ENCODE results near the gene ERI3.

The ERI3 gene

GRCh38 chr1:44235808-44236207, 119.2 kb downstream of the ERI3 start:
- TF ChIP-seq CTCF (IDR thresholded peaks at IDR 0.05; ENCODE audit: insufficient read depth, low read length, missing control alignments), result no peak
- POLR2A ChIA-PET, result no interaction called here
- no peak for DNase-seq (ENCODE audit: low read depth, low spot score)
- no peak overlapping the region for H3K4me3 ChIP-seq (ENCODE audit: low read depth, low read length)
- CTCF ChIA-PET, result interaction anchor here (0.9 to 9.7 kb wide), 3 partner anchors 9 to 18 kb away, joined by 3 to 167 read pairs (median 5); no protein-coding TSS in a partner anchor

DNA sequence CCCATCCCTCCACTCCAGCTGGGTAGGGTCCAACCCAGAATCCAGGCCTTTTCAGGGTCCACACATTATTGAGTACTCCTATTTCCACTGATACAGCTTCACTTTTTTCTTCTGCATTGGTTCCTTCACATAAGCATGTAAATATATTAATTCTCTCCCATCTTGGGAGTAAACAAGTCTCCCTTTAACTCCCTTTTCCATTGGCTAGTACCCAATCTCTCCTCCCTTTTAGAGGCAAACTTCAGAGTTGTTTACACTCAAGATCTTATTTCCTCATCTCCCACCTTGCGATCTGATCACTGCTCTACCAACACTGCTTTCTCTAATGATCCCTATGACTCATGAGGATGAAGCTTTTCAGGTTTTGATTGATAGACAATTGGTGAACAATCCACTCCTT, 121.5 kb downstream of the ERI3 start:
- CTCF ChIA-PET, result interaction anchor here (0.8 to 9.7 kb wide), 5 partner anchors 8 to 362 kb away, joined by 3 to 167 read pairs (median 3); no protein-coding TSS in a partner anchor
- DNase-seq (ENCODE audit: low read depth, low spot score), result no peak
- no peak for TF ChIP-seq CTCF (IDR thresholded peaks at IDR 0.05; ENCODE audit: insufficient read depth, low read length, missing control alignments)
- POLR2A ChIA-PET, result no interaction called here
- H3K4me3 ChIP-seq (ENCODE audit: low read depth, low read length), result no peak overlapping the region

- no peak for TF ChIP-seq CTCF (IDR thresholded peaks at IDR 0.05; ENCODE audit: insufficient read depth, low read length, missing control alignments)
- no peak for DNase-seq (ENCODE audit: low read depth, low spot score)
- no peak overlapping the region for H3K4me3 ChIP-seq (ENCODE audit: low read depth, low read length)
- ChIA-PET CTCF (interaction anchor here (7.3 kb wide), 1 partner anchor 14 kb away, joined by 81 read pairs; no protein-coding TSS in a partner anchor), POLR2A (no interaction called here)
These were observed 124.3 kb downstream of the ERI3 start for GRCh38 chr1:44230796-44231195.

- POLR2A ChIA-PET, result no interaction called here
These were observed 125.5 kb downstream of the ERI3 start for GRCh38 chr1:44229435-44230167.

DNA sequence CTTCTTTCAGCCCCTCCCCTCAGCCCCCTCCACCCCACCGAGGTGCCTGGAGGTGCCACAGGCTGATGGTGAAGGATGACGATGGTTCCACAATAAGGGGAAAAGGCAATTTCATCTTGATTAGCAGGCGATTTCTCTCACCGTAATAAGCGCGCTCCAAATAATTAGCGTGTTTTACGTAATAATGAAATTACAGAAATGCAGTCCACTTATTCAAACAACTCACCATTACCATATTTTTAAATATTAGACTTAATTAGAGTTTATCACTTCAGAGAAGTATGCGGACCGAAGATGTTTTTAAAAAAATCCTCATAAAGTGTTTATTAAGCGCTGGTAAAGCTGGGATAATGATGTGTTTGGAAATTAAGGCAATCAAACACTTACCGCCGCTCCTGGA, 126.8 kb downstream of the ERI3 start:
- CTCF ChIA-PET, result interaction anchor here (0.6 to 7.3 kb wide), 4 partner anchors 11 to 257 kb away, joined by 3 to 81 read pairs (median 28); no protein-coding TSS in a partner anchor
- POLR2A ChIA-PET, result no interaction called here
- TF ChIP-seq CTCF (IDR thresholded peaks at IDR 0.05; ENCODE audit: insufficient read depth, low read length, missing control alignments), result no peak
- no peak for DNase-seq (ENCODE audit: low read depth, low spot score)
- H3K4me3 ChIP-seq (ENCODE audit: low read depth, low read length), result no peak overlapping the region

More at GRCh38 chr1:44229435-44230167, 125.5 kb downstream of the ERI3 start:
- no peak for DNase-seq (ENCODE audit: low read depth, low spot score)
- no peak for TF ChIP-seq CTCF (IDR thresholded peaks at IDR 0.05; ENCODE audit: insufficient read depth, low read length, missing control alignments)
- CTCF ChIA-PET, result interaction anchor here (6.2 to 7.3 kb wide), 2 partner anchors 9 to 13 kb away, joined by 53 to 81 read pairs; no protein-coding TSS in a partner anchor
- no peak overlapping the region for H3K4me3 ChIP-seq (ENCODE audit: low read depth, low read length)

DNA sequence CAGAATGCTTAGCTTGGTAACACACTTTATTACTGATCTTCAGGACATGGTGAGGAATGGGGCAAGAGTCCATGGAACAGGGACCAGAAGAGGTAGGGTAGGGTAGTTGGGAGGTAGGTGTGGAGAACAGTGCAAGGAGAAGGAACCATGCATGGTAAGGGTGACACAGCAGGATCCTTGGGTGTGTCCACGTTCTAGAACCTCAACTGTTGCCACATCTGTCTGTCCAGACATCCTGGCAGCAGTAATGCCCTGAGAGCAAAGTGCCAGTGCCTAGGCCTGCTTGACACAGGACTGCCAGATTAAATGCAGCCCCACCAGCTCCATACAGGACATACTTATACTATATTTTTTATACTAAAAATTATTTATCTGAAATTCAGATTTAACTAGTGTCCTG, 127.8 kb downstream of the ERI3 start:
- DNase-seq (ENCODE audit: low read depth, low spot score), result no peak
- ChIA-PET POLR2A (no interaction called here), CTCF (interaction anchor here (0.9 to 7.3 kb wide), 5 partner anchors 9 to 368 kb away, joined by 3 to 81 read pairs (median 12); no protein-coding TSS in a partner anchor)
- no peak overlapping the region for H3K4me3 ChIP-seq (ENCODE audit: low read depth, low read length)
- no peak for TF ChIP-seq CTCF (IDR thresholded peaks at IDR 0.05; ENCODE audit: insufficient read depth, low read length, missing control alignments)
